ENCODE data around the gene GALNTL6. TPM values are rescaled to one million over a fixed set of nuclear protein-coding genes. Genes with fewer than 3 reads are reported as not detected.

GALNTL6 gene
- total RNA-seq, 1 experiment from 2014 or later: not detected

DNA sequence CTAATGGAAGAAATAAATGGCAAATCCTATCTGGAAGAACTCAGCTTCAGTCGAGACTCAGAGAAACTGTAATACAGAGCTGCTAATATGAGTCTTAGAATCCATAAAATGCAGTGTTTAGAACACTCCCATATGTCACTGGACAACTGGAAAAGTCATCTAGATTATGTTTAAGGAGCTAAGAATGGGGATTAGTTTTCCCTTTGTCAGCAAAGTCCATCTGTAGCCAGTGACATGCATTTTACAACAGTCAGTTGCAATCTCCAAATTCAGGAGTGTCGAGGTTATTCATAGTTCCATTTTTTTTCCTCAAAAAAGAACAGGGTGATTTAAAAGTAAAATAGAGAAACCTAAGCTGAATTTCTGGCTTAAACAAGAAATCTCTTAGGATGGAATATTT lies 838.8 kb downstream of the GALNTL6 start:
- Histone ChIP-seq H3K14ac (ENCODE audit: insufficient read depth, low read length) (no peak overlapping the region), H3K23me2 (ENCODE audit: insufficient read length, low read depth, low read length, poor library complexity, severe bottlenecking) (no peaks in the 10 kb centered on the region), H2BK5ac (ENCODE audit: insufficient read length, low read length) (no peak overlapping the region), H2BK15ac (ENCODE audit: low read depth, low read length) (no peak overlapping the region), H2BK20ac (ENCODE audit: low read depth, low read length, poor library complexity, severe bottlenecking) (no peak overlapping the region), H3K9ac (ENCODE audit: extremely low read depth, insufficient read length, low read length) (no peak overlapping the region), H2AFZ (ENCODE audit: low read length) (no peak overlapping the region), H3K9me3 (ENCODE audit: control insufficient read depth, low read depth, low read length) (no peaks in the 10 kb centered on the region), H3T11ph (ENCODE audit: low read length) (no peak overlapping the region), H2BK120ac (ENCODE audit: low read depth, low read length, poor library complexity, severe bottlenecking) (no peak overlapping the region), H3K56ac (ENCODE audit: insufficient read length, low read depth, low read length) (no peak overlapping the region), H4K91ac (ENCODE audit: insufficient read length, low read depth, low read length) (no peak overlapping the region), H3K23ac (ENCODE audit: insufficient read length, low read depth, low read length) (no peak overlapping the region), H4K5ac (ENCODE audit: insufficient read length, low read depth, low read length) (no peak overlapping the region), H3K79me1 (ENCODE audit: insufficient read depth, low read depth, low read length, poor library complexity, severe bottlenecking) (no peaks in the 10 kb centered on the region), H3K79me2 (ENCODE audit: insufficient read depth, low read length) (no peaks in the 10 kb centered on the region), H3K27ac (ENCODE audit: insufficient read length, low read depth, low read length) (no peak overlapping the region), H4K8ac (replicated peaks; ENCODE audit: insufficient read length, low read depth, low read length) (no peak overlapping the region), H3K18ac (ENCODE audit: insufficient read length, low read depth, low read length) (no peak overlapping the region), H2BK12ac (ENCODE audit: insufficient read length, low read depth, low read length) (no peak overlapping the region), H3K27me3 (ENCODE audit: insufficient read depth, low read length) (no peaks in the 10 kb centered on the region), H2AK5ac (ENCODE audit: insufficient read length, low read length) (no peak overlapping the region), H3K4ac (ENCODE audit: low read depth, low read length) (no peak overlapping the region), H3K4me1 (ENCODE audit: insufficient read depth, low read length) (peaks cover 2% of the 10 kb centered on the region; the same call in 1 of the 2 replicates), H3K4me2 (ENCODE audit: insufficient read depth, insufficient read length, low read length) (no peak overlapping the region), H4K20me1 (ENCODE audit: control insufficient read depth, insufficient read depth, insufficient read length) (no peaks in the 10 kb centered on the region)
- no peak for TF ChIP-seq CTCF (conservative IDR thresholded peaks at IDR 0.05)
- Mint-ChIP-seq H3K36me3 (ENCODE audit: insufficient read depth in 1 of 3, low read depth in 3 of 3) (no peaks in the 10 kb centered on the region), H3K4me3 (no peak overlapping the region), H3K9me3 (no peaks in the 10 kb centered on the region), H3K4me1 (peaks cover 17 to 18% of the 10 kb centered on the region in 2 experiments), H3K27ac (peak overlapping the region in 2 of 3 experiments; percentile 32 to 81; a peak in 2 of 7 replicates), H3K27me3 (ENCODE audit: low read depth) (no peaks in the 10 kb centered on the region)
- no CpG with 5 or more reads among the region's 2 CpGs for WGBS (ENCODE audit: extremely low coverage, insufficient read length, low lambda C conversion rate)
- DNase-seq: no peak
